NCI-H524 (cell line): Measurements from ENCODE around the gene ELK3.

ENCODE experiments used
- DNase-seq, 2 experiments: peaks; one replicate each; lab custom pipeline; 2025; lab: John Stamatoyannopoulos, UW

The ELK3 gene

GRCh38 chr12:96258104-96258961 lies 64.2 kb downstream of the ELK3 start:
- DNase-seq, result peak; percentile 81 to 92

DNA sequence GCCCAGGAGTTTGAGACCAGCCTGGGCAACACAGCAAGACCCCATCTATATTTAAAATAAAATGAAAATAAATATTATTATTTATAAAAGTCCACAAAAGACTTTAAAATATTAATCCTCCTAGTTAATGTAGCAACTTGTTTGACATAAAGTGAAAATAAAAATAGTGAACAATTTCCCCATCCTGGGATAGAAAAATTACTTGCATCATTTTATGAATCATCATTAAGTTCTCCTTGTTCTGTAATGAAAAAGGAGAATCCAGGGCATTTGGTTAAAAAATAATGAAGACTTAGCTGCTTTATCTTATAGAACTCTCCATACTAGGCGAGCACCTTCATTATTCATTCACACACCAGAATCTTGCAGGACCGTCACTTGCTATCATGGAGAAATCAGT lies 66.1 kb downstream of the ELK3 start:
- DNase-seq, result no peak

- no peak for DNase-seq
Measured at GRCh38 chr12:96260644-96261043, 66.5 kb downstream of the ELK3 start.

DNA sequence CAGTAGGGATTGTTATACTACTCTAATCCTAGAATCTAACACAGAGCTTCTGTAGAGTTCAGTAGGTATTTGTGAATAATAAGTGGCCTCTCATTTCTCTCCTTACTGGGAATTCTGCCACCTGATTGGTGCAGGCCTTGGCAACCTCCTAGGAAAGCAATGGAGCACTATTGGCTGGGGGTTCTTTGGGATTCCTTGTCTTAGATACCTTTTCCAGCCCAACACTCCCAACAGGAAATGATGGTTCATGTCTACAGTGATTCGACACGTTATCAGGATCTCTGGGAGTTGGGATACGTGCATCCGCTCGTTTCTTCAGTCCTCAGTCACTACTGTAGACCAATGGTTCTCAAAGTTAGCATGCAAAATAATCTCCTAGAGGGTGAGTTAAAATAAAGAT lies 67.4 kb downstream of the ELK3 start:
- DNase-seq, result no peak

- no peak for DNase-seq
Measured at GRCh38 chr12:96263449-96263902, 69.3 kb downstream of the ELK3 start.

DNA sequence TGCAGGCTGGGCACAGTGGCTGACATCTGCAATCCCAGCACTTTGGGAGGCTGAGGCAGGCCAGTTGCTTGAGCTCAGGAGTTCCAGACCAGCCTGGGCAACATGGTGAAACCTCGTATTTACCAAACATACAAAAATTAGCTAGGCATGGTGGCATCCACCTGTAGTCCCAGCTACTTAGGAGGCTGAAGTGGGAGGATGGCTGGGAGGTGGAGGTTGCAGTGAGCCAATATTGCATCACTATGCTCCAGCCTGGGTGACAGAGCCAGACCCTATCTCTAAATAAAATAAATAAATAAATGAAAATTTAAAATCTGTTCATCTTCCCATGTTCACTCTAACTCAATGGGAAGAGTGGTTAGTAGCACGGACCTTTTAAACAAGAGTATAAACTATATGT lies 71.2 kb downstream of the ELK3 start:
- DNase-seq, result no peak

DNA sequence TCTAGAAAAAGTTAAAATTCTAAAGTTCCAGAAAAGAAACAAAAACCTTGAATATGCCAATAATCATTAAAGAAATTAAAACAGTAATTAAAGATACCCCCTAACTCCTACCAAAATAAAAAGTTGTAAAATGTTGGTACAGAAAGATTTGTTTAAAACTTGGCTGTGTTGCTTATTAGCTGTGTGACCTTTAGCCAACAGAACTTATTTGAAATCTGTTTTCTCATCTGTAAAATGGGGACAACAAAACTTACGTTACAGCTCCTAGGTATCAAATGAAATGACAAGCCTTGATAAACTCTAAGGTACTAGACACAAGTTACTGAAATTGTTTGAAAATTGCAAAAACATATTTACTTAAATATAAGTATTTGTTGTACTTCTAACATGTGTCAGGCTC lies 71.7 kb downstream of the ELK3 start:
- no peak for DNase-seq

DNA sequence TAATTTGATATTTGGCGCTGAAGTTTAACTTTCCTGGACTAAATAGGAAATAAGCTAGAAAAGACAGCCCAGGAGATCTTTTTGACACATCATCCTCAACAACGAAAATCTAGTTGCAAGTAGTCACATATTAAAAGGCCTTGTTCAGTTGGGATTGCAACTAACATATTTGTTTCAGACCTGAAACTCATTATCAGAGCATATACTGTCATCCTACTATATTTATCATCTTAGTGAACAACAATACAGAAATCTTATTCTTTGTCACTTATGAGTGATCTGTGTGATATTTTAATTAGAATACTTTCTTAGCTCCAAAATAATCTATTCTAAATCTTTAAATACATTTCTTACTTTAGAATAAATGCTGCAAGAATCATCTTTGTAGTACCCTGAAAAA lies 72.1 kb downstream of the ELK3 start:
- no peak for DNase-seq

DNA sequence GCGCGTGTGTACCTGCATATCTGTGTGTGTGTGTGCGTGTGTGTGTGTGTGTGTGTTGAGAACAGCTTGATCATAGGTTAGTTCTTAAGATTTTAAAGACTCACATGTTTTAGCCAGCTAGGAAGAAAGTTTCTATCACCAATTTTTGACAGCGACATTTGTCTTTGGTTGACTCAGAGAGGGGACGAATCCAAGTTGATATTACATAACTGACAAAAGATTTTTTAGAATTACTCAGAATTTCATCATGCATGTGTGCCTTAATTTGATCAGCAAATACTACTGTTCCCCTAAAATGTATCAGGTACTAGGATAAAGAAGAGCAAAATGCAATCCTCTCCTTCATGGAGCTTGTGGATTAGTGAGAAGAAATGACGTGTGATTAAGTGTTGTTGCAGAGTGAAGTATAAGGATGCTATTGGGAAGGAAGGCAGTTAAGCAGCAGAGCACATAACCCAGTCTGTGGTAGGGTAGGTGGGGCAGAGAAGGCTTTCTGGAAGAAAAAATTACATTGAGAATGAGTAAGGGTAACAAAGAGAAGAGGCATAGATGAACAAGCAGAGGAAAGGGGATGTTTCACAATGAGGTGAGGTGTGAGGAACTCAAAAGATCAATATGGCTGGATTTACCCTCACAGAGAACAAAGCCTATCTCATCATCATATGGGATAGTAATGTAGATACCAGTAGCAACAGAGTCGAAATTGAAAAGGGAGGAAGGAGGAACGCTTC lies 77.5 kb downstream of the ELK3 start:
- DNase-seq, result no peak

DNA sequence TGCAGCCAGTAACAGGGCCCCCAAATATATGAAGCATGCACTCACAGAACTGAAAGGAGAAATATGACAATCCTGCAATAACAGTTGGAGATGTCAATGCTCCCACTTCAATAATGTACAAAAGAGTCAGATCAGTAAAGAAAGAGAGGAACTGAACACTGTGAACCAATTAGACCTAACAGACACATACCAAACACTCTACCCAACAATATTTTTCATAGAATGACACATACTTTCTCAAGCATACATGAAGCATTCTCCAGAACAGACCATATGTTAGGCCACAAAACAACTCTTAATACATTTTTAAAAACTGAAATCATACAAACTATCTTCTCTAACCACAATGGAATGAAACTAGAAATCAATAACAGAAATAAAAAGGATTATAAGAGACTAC lies 80.2 kb downstream of the ELK3 start:
- DNase-seq, result no peak

DNA sequence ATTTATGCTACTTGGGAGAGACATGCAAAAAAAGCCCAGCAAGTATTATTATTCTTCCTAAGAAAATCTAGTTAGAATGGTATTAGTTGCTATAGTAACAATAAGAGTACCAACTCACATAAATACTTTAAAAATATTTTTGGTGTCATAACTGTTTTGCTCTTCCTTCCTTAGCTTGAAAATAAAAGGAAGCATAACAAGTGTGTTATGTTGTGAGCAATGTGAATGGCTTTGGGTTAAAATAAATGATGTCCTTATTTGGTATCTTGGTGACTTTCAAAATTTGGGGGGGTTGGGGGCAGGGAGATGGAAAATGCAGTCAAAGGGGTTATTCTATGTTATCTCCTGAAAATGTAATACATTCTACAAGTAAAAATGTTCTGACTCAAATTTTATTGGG lies 91.0 kb downstream of the ELK3 start:
- DNase-seq, result no peak

- DNase-seq, result no peak
Measured at GRCh38 chr12:96289067-96289466, 94.9 kb downstream of the ELK3 start.

GRCh38 chr12:96293093-96293492 lies 98.9 kb downstream of the ELK3 start:
- DNase-seq, result no peak

- no peak for DNase-seq
Measured at GRCh38 chr12:96294831-96295230, 100.7 kb downstream of the ELK3 start.

DNA sequence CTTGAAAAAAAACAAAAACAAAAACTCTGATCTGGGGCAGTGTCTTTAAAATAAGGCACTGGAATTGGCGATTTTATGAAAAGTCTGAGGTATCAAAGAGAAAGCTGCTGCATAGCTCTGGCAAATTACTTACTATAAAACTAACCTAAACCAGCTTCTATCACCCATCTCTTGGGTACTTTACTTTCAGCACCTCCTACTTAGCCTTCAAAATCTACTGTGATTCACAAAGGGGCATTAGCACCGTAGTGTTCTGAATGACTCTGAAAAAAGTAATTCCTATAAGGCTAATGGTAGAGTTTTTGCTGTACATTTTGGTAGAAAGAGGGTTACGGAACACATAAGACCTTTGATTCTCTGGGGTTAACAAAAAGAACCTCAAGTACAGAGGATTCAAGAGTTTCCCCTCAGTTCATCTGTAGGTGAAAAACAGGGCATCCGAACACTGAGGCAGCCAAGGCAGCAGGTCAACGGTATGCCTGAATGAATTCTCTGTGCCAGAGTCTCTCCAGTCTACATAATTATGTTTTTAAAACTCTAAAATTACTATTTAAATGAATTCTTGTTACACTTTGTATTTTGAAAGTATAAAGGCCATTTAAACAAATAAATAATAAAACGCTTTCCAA lies 101.5 kb downstream of the ELK3 start:
- DNase-seq, result no peak

GRCh38 chr12:96297504-96297903 lies 103.3 kb downstream of the ELK3 start:
- DNase-seq, result no peak

DNA sequence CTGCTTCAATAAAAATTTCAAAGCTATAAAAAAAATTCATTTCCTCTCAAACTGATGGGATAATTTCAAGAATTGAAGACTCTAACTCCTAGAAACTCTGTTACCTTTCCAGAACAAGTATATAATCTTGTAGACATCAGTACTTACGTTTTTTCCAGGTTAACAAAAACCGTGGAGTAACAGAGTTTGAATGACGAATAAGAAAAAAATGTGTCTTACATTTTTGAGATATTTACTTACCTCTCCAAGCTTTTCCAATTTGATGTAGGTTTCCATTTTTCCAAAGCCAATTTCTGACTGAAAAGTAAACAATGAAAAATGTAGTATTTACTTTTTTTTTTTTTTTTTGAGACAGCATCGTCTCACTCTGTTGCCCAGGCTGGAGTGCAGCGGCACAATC lies 105.9 kb downstream of the ELK3 start:
- DNase-seq, result no peak

GRCh38 chr12:96301732-96302131 lies 107.6 kb downstream of the ELK3 start:
- no peak for DNase-seq

GRCh38 chr12:96302687-96303310 lies 108.6 kb downstream of the ELK3 start:
- DNase-seq, result no peak

DNA sequence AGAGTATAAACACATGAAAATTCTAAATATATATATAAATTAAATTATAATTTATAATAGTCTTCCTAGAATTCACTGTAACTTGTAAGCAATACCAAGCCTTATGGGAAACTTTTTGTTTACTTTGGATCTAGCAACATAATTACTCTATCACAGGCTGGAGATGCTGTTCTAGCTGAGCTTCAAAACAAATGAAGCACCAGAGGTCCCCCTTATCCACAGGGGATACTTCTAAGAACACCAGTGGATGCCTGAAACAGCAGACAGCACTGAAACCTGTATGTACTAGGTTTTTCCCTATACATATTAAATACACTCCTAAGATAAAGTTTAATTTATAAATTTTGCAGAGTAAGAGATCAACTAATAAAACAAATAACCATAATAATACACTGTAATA lies 109.5 kb downstream of the ELK3 start:
- DNase-seq, result no peak

- DNase-seq, result no peak
Measured at GRCh38 chr12:96305665-96306064, 111.5 kb downstream of the ELK3 start.

GRCh38 chr12:96308881-96309280 lies 114.7 kb downstream of the ELK3 start:
- no peak for DNase-seq
